ENCODE data around the gene NME1.
"Not testable (repeated sequence)": the region's sequence is repeated elsewhere in the genome, so short reads cannot be mapped to it uniquely, and the experiment has no call there.

Gene NME1

DNA sequence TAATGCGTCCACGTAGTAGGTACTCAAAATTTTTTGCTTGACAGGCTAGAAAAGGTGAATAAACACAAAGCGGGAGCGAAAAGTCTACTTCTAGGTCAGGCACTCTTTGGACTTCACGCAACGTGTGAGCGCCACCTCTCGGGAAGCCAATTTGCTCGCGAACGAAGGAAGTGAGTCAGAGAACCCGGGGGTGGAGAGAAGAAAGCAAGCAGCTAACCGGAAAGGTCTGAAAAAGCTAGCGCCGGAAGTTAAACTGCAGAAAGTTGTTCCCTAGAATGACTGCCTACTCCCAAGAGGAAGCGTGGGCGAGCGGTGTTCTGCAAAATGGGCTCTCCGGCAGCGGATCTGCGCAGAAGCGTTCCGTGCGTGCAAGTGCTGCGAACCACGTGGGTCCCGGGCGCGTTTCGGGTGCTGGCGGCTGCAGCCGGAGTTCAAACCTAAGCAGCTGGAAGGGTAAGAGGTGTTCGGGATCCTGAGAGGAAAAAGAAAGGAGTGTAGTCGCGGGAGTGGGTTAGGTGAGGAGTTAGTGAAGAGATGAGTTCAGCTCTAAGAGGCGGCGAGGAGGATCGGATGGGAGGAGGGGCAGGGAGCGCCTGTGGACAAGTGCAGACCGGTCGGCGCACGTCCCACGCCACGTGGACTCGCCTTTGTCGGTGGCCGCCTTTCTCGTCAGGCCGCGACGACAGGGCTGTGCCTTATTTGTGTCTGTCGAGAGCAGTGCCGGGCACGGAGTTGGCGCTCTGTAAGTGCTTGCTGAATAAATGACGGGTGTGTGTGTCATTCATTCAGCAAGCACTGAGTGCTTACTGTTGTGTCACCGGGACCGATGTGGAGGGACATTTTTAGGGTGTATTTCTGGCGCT is at the start of gene NME1:
TSS of gene NME1 (plus strand) at position 350 of the 863 bp plus-strand sequence. CDS start 2,096 bp downstream, outside the sequence.
- in situ Hi-C loops (cut with HindIII; ENCODE audit: low sequenced_read_pairs), result no loop called here

DNA sequence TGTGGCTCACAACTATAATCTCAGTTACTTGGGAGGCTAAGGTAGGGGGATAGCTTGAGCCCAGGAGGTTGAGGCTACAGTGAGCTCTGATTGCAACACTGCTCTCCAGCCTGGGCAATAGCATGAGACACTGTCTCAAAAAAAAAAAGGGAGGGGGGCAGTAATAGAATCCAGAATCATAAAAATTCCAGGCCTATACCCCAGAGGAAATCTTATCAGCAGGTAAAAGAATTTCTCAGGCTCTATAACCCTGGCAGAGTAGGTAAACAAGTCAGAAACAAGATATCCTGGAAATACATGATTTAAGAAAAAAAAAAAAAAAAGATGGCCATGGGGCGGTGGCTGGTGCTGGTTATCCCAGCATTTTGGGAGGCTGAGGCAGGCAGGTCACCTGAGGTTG is 45.6 kb upstream of the NME1 start:
- in situ Hi-C loops (cut with HindIII; ENCODE audit: low sequenced_read_pairs), result loop anchor here (5.0 kb wide), 1 partner anchor 50 kb away; no protein-coding TSS in a partner anchor

DNA sequence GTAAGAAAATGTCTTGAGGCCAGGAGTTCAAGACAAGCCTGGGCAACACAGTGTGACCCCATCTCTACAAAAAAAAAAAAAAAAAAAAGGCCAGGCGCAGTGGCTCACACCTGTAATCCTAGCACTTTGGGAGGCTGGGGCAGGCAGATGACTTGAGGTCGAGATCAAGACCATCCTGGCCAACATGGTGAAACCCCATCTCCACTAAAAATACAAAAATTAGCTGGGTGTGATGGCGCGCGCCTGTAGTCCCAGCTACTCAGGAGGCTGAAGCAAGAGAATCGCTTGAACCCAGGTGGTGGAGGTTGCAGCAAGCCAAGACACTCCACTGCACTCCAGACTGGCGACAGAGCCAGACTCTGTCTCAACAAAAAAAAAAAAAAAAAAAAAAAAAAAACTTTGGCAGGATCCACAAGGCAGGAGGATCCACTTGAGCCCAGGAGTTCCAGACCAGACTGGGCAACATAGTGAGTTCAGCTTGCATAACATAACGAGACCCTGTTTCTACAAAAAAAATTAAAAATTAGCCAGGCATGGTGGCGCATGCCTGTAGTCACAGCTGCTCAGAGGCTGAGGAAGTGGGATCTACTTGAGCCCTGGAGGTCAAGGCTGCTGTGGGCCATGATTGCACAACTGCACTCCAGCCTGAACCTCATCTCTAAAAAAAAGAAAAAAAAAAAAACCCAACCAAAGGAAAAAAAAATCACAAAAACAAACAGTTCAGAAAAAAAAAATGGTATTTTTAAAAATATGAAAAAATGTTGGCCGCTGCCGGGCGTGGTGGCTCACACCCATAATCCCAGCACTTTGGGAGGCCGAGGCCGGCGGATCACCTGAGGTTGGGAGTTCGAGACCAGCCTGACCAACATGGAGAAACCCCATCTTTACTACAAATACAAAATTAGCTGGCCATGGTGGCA is 40.8 kb upstream of the NME1 start:
- in situ Hi-C loops (cut with HindIII; ENCODE audit: low sequenced_read_pairs), result not testable (repeated sequence)

DNA sequence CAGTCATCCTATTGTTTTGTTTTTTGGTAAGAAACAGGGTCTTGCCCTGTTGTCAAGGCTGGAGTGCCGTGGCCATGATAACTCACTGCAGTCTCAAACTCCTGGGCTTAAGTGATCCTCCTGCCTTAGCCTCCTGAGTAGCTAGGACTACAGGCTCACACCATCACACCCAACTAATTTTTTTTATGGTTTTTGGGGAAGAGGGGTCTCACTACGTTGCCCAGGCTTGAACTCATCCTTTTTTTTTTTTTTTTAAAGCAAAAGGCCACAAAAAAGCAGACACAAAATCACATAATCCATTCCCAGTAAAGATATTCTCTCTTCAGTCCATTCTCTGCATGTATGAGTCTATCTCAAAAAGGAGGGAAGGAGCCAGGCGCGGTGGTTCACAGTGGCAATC is 38.2 kb upstream of the NME1 start:
- in situ Hi-C loops (cut with HindIII; ENCODE audit: low sequenced_read_pairs), result no loop called here

DNA sequence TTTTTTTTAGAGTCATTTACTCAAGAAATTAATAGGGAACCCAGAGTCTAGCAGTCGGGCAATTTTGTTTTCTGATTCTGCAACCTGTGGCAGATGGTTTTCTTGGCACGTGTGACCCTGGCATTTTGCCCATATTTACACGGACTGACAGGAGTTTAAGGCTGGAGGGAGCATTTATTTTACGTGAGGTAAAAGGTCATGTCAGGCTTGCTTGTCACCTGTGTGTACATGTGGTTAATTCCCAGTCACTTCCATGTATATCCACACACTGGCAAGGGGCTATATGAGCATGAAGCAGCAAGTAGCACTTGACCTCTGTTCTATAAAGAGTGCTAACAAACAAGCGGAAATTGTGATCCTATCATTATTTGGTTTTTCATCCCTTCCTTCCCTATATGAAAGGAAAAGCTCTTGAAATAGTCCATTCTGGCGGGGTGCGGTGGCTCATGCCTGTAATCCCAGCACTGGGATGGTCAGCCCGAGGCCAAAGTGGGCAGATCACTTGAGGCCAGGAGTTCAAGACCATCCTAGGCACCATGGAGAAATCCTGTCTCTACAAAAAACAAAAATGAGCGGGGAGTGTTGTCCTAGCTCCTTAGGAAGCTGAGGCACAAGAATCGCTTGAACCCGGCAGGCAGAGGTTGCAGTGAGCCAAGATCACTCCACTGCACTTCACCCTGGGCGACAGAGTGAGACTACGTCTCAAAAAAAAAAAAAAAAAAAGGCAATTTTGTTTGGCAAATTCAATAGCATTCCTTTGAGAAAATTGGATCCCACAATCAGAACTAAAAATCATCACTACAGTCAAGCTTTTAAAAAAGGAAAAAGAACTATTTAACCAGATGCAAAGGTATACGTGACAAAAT is 34.8 kb upstream of the NME1 start:
- in situ Hi-C loops (cut with HindIII; ENCODE audit: low sequenced_read_pairs), result no loop called here

DNA sequence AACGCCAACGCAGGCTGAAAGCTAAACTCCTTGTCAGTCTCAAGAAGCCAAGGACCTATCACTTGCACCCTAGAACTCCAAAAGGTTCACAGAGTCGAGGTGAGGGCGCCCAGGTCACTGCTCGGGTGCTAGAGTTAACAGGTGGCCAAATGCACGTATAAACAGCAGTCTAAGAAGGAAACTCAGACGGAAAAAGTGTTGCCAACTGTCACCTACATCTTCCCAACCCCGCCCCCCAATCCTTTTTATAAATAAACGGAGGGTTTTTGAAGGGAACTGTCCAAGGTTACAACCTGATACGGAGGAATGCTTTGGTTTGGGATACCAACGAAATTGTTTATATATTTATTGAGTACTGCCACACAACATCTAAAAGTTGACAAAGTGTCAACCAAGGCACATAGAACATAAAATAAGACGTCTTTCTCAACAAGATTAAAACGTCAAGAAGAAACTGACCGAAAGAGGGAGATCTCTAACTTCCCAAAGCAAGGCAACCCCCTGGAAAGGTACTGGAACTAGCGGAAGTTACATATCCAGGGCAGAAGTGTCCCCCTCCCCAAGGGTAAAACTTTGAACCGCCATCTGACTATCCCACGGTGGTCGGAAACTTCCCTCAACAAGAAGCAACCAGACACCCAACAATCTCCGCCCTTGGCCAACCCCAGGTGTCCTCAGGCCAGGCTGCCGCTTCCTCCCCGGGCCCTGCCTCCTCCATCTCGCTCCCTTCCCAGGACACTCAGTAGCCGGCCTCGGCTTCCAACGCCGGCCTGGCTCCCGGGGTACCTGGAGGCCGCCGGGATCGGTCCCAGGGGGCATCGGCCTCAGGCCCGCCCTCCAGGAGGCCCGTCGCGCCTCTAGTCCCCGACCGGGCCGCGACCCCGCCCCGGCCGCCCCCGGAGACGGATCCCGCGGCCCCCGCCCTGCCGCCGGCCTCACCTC is 33.7 kb upstream of the NME1 start:
- in situ Hi-C loops (cut with HindIII; ENCODE audit: low sequenced_read_pairs), result no loop called here

DNA sequence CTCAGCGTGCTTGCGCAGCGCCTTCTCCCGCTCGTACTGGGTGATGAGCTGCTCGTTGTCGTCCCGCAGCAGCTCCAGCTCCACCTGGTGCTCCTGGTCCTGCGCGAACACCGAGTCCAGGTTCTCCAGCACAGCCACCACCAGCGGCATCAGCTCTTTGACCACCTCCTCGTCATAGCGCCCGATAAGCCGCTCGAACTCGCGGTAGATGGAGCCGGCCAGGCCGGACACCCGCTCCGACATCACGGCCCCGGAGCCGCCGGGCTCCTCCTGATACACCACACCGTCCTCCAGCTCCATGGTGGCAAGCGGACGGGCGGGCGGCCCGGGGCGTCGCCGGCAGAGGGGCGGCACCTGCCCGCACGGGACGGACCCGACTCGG is 33.0 kb upstream of the NME1 start:
- in situ Hi-C loops (cut with HindIII; ENCODE audit: low sequenced_read_pairs), result no loop called here

DNA sequence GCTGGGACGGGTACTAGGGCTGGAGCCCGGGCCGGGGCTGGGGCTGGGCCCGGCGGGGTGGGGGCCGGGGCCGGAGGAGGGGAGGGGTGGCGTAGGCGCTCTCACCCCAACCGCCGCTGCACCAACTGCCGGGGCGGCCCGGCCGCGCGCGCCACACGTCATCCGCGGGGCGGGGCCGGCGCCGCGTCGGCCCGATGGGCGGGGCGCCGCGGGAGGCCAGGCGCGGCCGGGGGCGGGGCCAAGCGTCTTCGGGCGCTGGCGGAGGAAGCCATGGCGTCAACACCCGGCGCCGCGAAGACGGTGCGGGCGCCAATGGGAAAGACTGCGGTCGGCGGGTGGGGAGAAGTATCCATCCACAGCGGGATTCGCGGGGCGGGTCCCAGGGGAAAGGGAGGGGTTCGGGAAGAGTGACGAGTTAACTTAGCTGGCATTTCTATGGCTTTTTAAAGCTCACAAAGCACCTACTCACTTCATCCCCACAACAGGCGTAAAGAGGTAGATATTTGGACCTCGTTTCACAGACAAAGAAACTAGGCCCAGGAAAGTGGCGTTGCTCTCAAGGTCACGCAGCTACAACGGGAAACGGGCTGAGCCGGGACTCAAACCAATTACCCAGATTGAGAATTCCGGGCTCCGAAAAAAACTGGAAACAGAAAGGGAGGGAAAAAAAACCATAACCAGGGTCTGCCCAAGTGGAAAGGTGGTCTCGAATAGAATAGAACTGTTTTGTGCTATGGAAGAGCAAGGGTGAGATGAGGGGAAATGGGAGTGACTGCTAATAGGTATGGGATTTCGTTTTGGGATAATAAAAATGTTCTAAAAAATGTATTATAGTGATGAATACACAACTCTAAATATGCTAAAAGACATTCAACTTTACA is 32.4 kb upstream of the NME1 start, which contains the start of gene SPAG9:
TSS of gene SPAG9 (minus strand) at position 130 of the 881 bp plus-strand sequence. CDS start 212 bp downstream, outside the sequence.
- in situ Hi-C loops (cut with HindIII; ENCODE audit: low sequenced_read_pairs), result no loop called here

DNA sequence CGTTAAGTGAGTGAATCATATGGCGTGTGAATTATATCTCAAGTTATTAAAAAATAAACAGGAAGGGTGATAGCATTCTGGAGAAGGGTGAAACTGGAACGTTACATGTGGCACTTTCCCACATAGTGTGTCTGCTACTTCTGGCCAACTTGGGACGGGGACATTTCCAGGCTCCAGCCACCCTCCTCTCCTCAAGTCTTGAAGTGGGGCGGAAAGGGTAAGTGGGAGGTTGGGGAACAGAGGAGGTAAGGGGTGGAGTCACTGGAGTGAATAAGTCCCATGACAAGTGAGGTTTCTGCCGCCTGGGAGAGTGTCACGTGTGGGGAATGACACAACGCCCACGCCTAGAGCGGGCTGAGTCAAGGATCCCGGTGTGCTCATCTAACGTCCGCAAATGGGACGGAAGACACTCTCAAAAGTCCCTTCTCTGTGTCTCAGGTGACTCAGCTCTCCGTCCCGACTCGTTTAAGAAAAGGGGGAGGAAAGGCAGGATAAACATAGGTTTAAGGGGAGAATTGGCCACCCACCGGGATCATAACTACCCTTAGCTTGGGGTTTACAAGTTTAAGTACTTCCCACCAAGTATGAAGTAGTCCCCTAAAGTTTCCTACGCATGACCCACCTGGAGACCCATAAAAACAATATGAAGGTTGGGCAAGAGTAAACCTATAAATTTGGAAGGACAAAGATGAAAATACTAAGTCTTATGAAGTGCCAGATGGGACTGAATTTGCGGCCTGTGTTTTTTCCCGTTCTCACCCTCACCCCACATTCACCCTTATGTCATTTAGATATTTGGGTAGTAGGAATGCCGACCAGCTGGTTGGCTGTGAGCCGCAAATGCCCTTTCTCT is 31.5 kb upstream of the NME1 start:
- in situ Hi-C loops (cut with HindIII; ENCODE audit: low sequenced_read_pairs), result no loop called here

DNA sequence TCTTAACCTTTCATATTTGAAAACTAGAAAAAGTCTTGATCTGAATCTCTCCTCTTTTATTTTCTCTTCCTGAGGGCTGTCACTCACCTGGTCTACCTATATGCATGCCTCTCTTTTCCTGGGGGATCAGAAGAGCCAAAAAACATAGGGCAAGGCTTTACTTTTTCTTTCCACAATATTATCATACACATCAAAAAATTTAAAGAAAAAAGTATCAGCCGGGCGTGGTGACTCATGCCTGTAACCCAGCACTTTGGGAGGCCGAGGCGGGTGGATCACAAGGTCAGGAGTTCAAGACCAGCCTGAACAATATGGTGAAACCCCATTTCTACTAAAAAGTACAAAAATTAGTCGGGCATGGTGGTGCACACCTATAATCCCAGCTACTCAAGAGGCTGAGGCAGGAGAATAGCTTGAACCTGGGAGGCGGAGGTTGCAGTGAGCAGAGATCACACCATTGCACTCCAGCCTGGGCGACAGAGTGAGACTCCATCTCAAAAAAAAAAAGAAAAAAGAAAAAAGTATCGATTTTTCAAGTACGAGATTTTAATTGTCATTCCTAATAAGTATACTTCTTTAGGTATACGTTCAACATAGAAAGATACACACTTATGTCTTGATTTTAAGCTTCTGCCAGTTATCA is 30.8 kb upstream of the NME1 start:
- in situ Hi-C loops (cut with HindIII; ENCODE audit: low sequenced_read_pairs), result not testable (repeated sequence)

DNA sequence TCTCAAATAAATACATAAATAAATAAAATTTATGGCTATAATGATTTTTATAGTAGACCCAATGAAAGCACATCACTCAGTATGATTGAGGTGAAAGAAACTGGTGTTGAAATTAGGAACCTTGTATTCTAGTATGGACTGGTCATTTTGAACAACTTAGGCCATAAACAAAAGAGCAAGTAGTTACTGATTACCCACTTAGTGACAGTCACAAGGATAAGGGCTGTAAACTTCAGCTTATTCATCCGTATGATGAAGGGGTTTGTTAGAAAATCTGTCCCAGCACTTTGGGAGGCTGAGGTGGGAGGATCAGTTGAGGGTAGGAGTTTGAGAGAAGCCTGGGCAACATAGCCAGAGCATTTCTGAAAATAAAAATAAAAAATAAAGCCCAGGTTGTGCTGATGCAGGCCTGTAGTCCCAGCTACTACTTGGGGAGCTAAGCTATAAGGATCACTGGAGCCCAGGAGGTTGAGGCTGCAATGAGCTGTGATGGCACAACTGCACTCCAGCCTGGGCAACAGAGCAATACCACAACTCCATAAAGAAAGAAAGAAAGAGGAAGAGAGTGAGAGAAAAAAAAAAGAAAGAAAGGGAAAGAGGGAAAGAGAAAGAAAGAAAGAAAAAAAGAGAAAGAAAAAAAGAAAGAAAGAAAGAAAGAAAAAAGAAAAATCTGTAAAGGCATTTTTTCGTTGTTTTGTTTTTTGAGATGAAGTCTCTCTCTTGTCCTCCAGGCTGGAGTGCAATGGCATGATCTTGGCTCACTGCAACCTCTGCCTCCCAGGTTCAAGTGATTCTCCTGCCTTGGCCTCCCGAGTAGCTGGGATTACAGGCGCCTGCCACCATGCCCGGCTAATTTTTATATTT is 28.5 kb upstream of the NME1 start:
- in situ Hi-C loops (cut with HindIII; ENCODE audit: low sequenced_read_pairs), result no loop called here

DNA sequence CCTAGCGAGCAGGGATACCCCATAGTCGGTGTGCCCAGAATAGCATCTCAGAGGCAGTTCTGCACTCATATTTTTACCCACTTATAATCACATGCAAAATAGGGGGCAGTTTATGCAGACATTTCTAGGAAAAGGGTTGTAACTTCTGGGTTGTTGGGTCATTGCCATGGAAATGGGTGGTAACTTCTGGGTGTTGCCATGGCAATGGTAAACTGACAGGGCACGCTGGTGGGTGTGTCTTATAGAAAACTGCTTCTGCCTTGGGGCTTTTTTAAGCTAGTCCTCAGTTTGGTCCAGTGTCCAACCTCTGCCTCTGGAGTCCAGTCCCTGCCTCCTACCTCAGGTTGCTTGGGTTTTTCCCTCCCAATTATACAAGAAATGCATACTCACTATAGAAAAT is 25.3 kb upstream of the NME1 start:
- in situ Hi-C loops (cut with HindIII; ENCODE audit: low sequenced_read_pairs), result no loop called here

DNA sequence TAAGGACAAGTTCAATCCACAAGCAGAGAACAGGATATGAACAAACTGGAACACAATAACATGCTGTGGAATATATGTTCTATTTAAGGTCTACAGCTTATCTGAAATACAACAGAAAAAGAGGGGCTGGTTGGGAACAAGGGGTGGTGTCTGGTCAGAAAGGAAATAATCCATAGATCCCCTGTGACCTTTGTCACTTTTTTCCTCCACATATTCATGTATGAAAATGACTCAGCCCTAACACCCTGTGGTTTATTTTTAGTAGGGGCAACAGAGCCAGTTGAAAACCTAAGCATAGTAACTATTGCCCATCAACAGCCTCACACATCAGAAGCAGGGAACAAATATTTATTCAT is 20.4 kb upstream of the NME1 start:
- in situ Hi-C loops (cut with HindIII; ENCODE audit: low sequenced_read_pairs), result no loop called here

DNA sequence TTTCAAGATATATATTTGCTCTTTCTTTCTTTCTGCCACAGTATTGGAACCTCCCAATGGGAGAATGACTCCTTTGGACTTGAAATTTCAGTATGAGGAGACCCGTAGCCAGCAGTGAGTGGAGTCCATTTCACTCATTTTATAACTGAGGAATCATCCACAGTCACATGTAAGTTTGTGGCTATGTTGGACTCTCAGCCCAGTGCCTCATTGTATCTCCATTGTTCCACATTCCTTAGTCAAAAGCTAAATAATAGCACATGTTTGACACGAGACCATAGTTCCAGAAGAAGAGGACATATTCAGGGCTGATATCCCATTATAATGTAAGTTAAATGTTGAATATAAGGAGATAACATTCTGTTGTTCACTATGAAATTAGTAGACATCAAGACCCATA is 20.0 kb upstream of the NME1 start:
- in situ Hi-C loops (cut with HindIII; ENCODE audit: low sequenced_read_pairs), result no loop called here

DNA sequence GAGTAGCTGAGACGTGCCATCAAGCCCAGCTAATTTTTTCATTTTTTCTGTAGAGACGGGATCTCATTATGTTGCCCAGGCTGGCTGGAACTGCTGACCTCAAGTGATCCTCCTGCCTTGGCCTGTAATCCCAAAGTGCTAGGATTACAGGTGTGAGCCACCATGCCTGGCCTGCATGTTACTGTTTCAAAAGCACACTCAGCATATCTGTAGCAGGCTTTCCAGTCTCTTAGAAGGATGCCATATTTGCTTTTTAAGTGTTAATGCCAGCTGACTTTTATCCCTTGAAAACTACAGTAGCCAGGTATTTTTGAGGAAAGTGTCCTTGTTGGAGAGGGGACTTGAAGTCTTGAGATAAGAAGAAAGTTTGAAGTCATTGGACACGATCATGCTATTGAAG is 17.4 kb upstream of the NME1 start:
- in situ Hi-C loops (cut with HindIII; ENCODE audit: low sequenced_read_pairs), result no loop called here

DNA sequence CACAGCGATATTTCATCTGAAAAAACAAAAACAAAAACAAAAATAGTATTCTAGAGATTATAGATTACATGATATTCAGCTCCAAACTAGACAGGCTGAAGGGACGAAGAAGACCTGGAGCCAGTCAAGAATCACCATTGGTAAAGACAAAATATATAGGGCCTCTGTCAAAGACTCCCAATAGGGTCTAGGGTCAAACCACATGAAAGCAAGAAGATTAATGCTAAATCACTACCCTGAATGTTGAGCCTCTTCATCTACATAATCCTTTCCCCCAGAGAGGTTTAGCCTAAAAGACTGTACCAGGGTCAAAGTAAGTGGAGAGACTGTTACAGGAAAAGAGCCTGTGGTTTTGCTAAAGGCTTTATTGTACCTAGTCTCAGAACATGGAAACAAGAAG is 10.8 kb upstream of the NME1 start:
- in situ Hi-C loops (cut with HindIII; ENCODE audit: low sequenced_read_pairs), result no loop called here
